Glutamatergic neuron (in vitro differentiated cells): ENCODE data around the gene NRG3. TPM values are rescaled to one million over a fixed set of nuclear protein-coding genes. Genes with fewer than 3 reads are reported as not detected.

Source experiments
- DNase-seq: peaks from one replicate; pipeline ENCODE4 v3.0.0; 2022
- H3K27ac Mint-ChIP-seq: one replicate; pipeline ENCODE4 v1.8.0; 2020; ENCODE audit warnings: mild to moderate bottlenecking, mixed read lengths, inconsistent platforms; ENCODE audit not compliant: unreplicated experiment
- H3K27me3 Mint-ChIP-seq: one replicate; pipeline ENCODE4 v1.8.0; 2020; ENCODE audit warnings: mild to moderate bottlenecking, moderate library complexity, mixed read lengths, inconsistent platforms; ENCODE audit not compliant: unreplicated experiment
- H3K36me3 Mint-ChIP-seq: one replicate; pipeline ENCODE4 v1.8.0; 2020; ENCODE audit warnings: mild to moderate bottlenecking, mixed read lengths, inconsistent platforms; ENCODE audit not compliant: unreplicated experiment
- H3K4me1 Mint-ChIP-seq: one replicate; pipeline ENCODE4 v1.8.0; 2020; ENCODE audit warnings: mild to moderate bottlenecking, low read depth, mixed read lengths, inconsistent platforms; ENCODE audit not compliant: unreplicated experiment
- H3K4me3 Mint-ChIP-seq: one replicate; pipeline ENCODE4 v1.8.0; 2020; ENCODE audit warnings: mild to moderate bottlenecking, mixed read lengths, inconsistent platforms; ENCODE audit not compliant: unreplicated experiment
- H3K9me3 Mint-ChIP-seq: one replicate; pipeline ENCODE4 v1.8.0; 2020; ENCODE audit warnings: mild to moderate bottlenecking, moderate library complexity, mixed read lengths, inconsistent platforms; ENCODE audit not compliant: unreplicated experiment
- CTCF ChIP-seq: fragments of 200-600 bp; sonication (generic); IDR thresholded peaks from one replicate; pipeline ENCODE4 v1.5.0; 2021; ENCODE audit not compliant: partially characterized antibody, unreplicated experiment
- total RNA-seq: library from RNA; stranded (reverse); fragmentation: NEBNext Ultra II Directional; extraction: Animal tissue kit (Norgen Biotek cat#: 25700); gene quantifications from one replicate; pipeline ENCODE4 v1.2.1, GENCODE V29; 2021; ENCODE audit not compliant: unreplicated experiment

The NRG3 gene
- total RNA-seq, 1 donor from 2014 or later, result 3.2 TPM

GRCh38 chr10:82394987-82395386 is 520.0 kb downstream of the NRG3 start:
- no peaks in the 10 kb centered on the region for H3K36me3 Mint-ChIP-seq
- H3K4me1 Mint-ChIP-seq, result peaks cover 22% of the 10 kb centered on the region
- peaks cover 2% of the 10 kb centered on the region for H3K27me3 Mint-ChIP-seq
- DNase-seq, result no peak
- no peak overlapping the region for H3K4me3 Mint-ChIP-seq
- no peak for TF ChIP-seq CTCF
- H3K27ac Mint-ChIP-seq, result no peak overlapping the region
- H3K9me3 Mint-ChIP-seq, result peaks cover 2% of the 10 kb centered on the region

GRCh38 chr10:82396886-82397285 is 521.9 kb downstream of the NRG3 start:
- no peak for TF ChIP-seq CTCF
- no peak overlapping the region for H3K4me3 Mint-ChIP-seq
- no peak for DNase-seq
- no peaks in the 10 kb centered on the region for H3K36me3 Mint-ChIP-seq
- H3K9me3 Mint-ChIP-seq, result peaks cover 2% of the 10 kb centered on the region
- peaks cover 2% of the 10 kb centered on the region for H3K27me3 Mint-ChIP-seq
- peaks cover 22% of the 10 kb centered on the region for H3K4me1 Mint-ChIP-seq
- peak overlapping the region; percentile 30 for H3K27ac Mint-ChIP-seq

GRCh38 chr10:82397854-82398253 is 522.9 kb downstream of the NRG3 start:
- Mint-ChIP-seq H3K27ac (peak overlapping the region; percentile 76), H3K36me3 (no peaks in the 10 kb centered on the region), H3K4me3 (peak overlapping the region; percentile 55), H3K27me3 (peaks cover 2% of the 10 kb centered on the region), H3K4me1 (peaks cover 22% of the 10 kb centered on the region), H3K9me3 (peaks cover 2% of the 10 kb centered on the region)
- peak; percentile 27 for DNase-seq
- TF ChIP-seq CTCF, result no peak

GRCh38 chr10:82399850-82400249 is 524.9 kb downstream of the NRG3 start:
- Mint-ChIP-seq H3K4me1 (peaks cover 22% of the 10 kb centered on the region), H3K27ac (no peak overlapping the region), H3K9me3 (peaks cover 2% of the 10 kb centered on the region), H3K4me3 (no peak overlapping the region), H3K36me3 (no peaks in the 10 kb centered on the region), H3K27me3 (peaks cover 2% of the 10 kb centered on the region)
- no peak for TF ChIP-seq CTCF
- DNase-seq, result no peak

GRCh38 chr10:82400841-82401240 is 525.8 kb downstream of the NRG3 start:
- no peak for DNase-seq
- no peak for TF ChIP-seq CTCF
- Mint-ChIP-seq H3K9me3 (peaks cover 2% of the 10 kb centered on the region), H3K36me3 (no peaks in the 10 kb centered on the region), H3K4me1 (peaks cover 22% of the 10 kb centered on the region), H3K27ac (no peak overlapping the region), H3K4me3 (no peak overlapping the region), H3K27me3 (peaks cover 2% of the 10 kb centered on the region)
